GM23248 (cell line): ENCODE measurements around the gene CHAF1A.

Experiments
- EZH2 ChIP-seq: fragments of 200-600 bp; sonication (generic); IDR thresholded peaks from 2 replicates; pipeline ENCODE4 v1.6.1; 2018; ENCODE audit warnings: antibody characterized with exemption, mild to moderate bottlenecking; ENCODE audit not compliant: insufficient read depth, poor library complexity, severe bottlenecking
- EZH2phosphoT487 ChIP-seq: fragments of 200-600 bp; sonication (generic); IDR thresholded peaks from 2 replicates; pipeline ENCODE4 v1.6.1; 2018; ENCODE audit warnings: antibody characterized with exemption, moderate library complexity, mild to moderate bottlenecking, low read depth; ENCODE audit not compliant: insufficient read depth

DNA sequence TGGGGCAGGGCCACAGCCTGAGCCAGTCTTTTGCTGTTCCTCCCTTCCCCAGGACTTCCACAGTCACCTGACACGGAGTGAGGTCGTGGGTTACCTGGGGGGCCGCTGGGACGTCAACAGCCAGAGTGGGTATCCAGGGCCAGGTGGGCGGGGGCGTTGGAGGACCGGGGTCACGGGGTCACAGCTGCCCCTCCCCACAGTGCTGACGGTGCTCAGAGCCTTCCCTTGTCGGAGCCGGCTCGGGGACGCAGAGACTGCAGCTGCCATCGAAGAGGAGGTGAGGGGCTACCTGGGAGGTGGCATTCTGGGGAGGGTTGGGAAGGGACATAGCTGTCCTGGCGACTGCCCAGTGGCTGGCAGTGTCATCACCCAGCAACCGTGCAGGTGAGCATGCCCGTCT is 47.5 kb upstream of the CHAF1A start:
- TF ChIP-seq EZH2 (no peak), EZH2phosphoT487 (no peak)
